GM12878 (cell line): Measurements from ENCODE around the gene FAM117B. TPM values are rescaled to one million over a fixed set of nuclear protein-coding genes. Genes with fewer than 3 reads are reported as not detected.

Source experiments
- ATAC-seq: fragments of 200-7000 bp; cut with Tn5 transposase; 3 replicates; pipeline ENCODE4 v1.9.1; 2020; ENCODE audit warnings: mild to moderate bottlenecking, moderate library complexity
- BruUV-seq: library from RNA; stranded (reverse); fragments of 400-500 nt; replicated peaks from 2 replicates; lab custom pipeline; 2021; lab: Mats Ljungman, UMichigan
- CTCF ChIA-PET: fragments of 300-600 bp; sonication (Branson Sonifier 250); formaldehyde crosslinking; extraction: SDS; loops from one replicate; lab custom pipeline; 2021; ENCODE audit warnings: inconsistent platforms; lab: Yijun Ruan, JAX
- POLR2A ChIA-PET: fragments of 350-600 bp; formaldehyde crosslinking; extraction: SDS; loops from one replicate; lab custom pipeline; 2021; ENCODE audit warnings: inconsistent platforms; lab: Charles Lee
- RAD21 ChIA-PET: fragments of 300-600 bp; sonication (Branson Sonifier 250); formaldehyde crosslinking; loops from one replicate; lab custom pipeline; 2023; ENCODE audit warnings: antibody characterized with exemption; ENCODE audit not compliant: unreplicated experiment; lab: Charles Lee
- SMC1A ChIA-PET: fragments of 300-600 bp; sonication (Branson Sonifier 250); formaldehyde crosslinking; loops from one replicate; lab custom pipeline; 2023; ENCODE audit not compliant: unreplicated experiment, uncharacterized antibody; lab: Charles Lee
- DNase-seq: peaks from one replicate; pipeline ENCODE4 v3.0.0-alpha.2; 2011; ENCODE audit warnings: low read depth, low spot score
- FAIRE-seq: peaks from 3 replicates; lab custom pipeline; 2011; peaks lifted over from hg19 to GRCh38; lab: Jason Lieb, UNC
- H2AFZ ChIP-seq: 2 replicates; pipeline ENCODE4 v1.6.0; 2011; ENCODE audit warnings: low read depth, low read length, control low read depth; ENCODE audit not compliant: control insufficient read depth
- H3K27ac ChIP-seq: 2 replicates; pipeline ENCODE4 v1.5.1; 2011; ENCODE audit warnings: control low read depth; ENCODE audit not compliant: control insufficient read depth, insufficient read depth
- H3K27me3 ChIP-seq, 2 experiments: replicated peaks in 1 of 2; 2 replicates each; pipeline versions ENCODE4 v1.6.0 to v1.6.1; 2011; ENCODE audit warnings: low read length in 1 of 2; ENCODE audit not compliant: control insufficient read depth in 2 of 2, insufficient read depth in 2 of 2
- H3K36me3 ChIP-seq, 2 experiments: 2 replicates each; pipeline ENCODE4 v1.5.1; 2011; ENCODE audit warnings: low read length in 1 of 2; ENCODE audit not compliant: control insufficient read depth in 2 of 2, insufficient read depth in 2 of 2
- H3K4me1 ChIP-seq: 2 replicates; pipeline ENCODE4 v1.6.1; 2011; ENCODE audit warnings: mild to moderate bottlenecking, low read length, moderate library complexity, mixed read lengths; ENCODE audit not compliant: control insufficient read depth, insufficient read depth
- H3K4me2 ChIP-seq: 2 replicates; pipeline ENCODE4 v1.6.0; 2011; ENCODE audit warnings: control low read depth; ENCODE audit not compliant: control insufficient read depth, insufficient read depth
- H3K4me3 ChIP-seq: fragments of 200-600 bp; sonication (generic); 2 replicates; pipeline ENCODE4 v1.5.1; 2016
- H3K79me2 ChIP-seq: 2 replicates; pipeline ENCODE4 v1.6.0; 2011; ENCODE audit warnings: low read length; ENCODE audit not compliant: control insufficient read depth, insufficient read depth
- H3K9ac ChIP-seq: 2 replicates; pipeline ENCODE4 v1.8.0; 2011; ENCODE audit warnings: low read length, control low read depth, mixed read lengths; ENCODE audit not compliant: control insufficient read depth, insufficient read depth
- H3K9me3 ChIP-seq: replicated peaks from 3 replicates; pipeline ENCODE4 v1.5.1; 2011; ENCODE audit warnings: mild to moderate bottlenecking, low read length; ENCODE audit not compliant: control insufficient read depth, insufficient read depth
- H4K20me1 ChIP-seq: 2 replicates; pipeline ENCODE4 v1.6.0; 2011; ENCODE audit not compliant: control insufficient read depth, insufficient read depth
- ASH2L ChIP-seq: fragments of 300-600, 200-600 bp; sonication (generic); IDR thresholded peaks from 2 replicates; pipeline ENCODE4 v1.6.1; 2017; ENCODE audit warnings: low read depth, mild to moderate bottlenecking, borderline replicate concordance
- BACH1 ChIP-seq: fragments of 450-650 bp; IDR thresholded peaks from 2 replicates; pipeline ENCODE4 v1.6.1; 2017; ENCODE audit warnings: mild to moderate bottlenecking, borderline replicate concordance
- BMI1 ChIP-seq: fragments of 450-650 bp; IDR thresholded peaks from 2 replicates; pipeline ENCODE4 v1.6.1; 2016; ENCODE audit warnings: mild to moderate bottlenecking, moderate library complexity, borderline replicate concordance
- CREM ChIP-seq: IDR thresholded peaks from 2 replicates; pipeline ENCODE4 v1.6.1; 2014; ENCODE audit warnings: antibody characterized with exemption, low read depth
- ESRRA ChIP-seq: IDR thresholded peaks from 2 replicates; pipeline ENCODE4 v1.6.1; 2012; ENCODE audit warnings: mild to moderate bottlenecking, low read length, improper control_type of control experiment
- ETV6 ChIP-seq, 2 experiments: fragments of 450-650 bp in 1 of 2; IDR thresholded peaks in 1 of 2; conservative IDR thresholded peaks in 1 of 2; 2 replicates each; pipeline ENCODE4 v1.6.1; 2014; ENCODE audit warnings: antibody characterized with exemption in 1 of 2, borderline replicate concordance in 1 of 2, low read depth in 1 of 2, mild to moderate bottlenecking in 1 of 2, moderate library complexity in 1 of 2
- GATAD2B ChIP-seq: fragments of 450-650 bp; conservative IDR thresholded peaks from 2 replicates; pipeline ENCODE4 v1.6.1; 2017; ENCODE audit warnings: low read depth, mild to moderate bottlenecking, moderate library complexity
- HDAC6 ChIP-seq: fragments of 200-600 bp; sonication (generic); IDR thresholded peaks from one replicate; pipeline ENCODE4 v1.8.0; 2017; ENCODE audit warnings: antibody characterized with exemption; ENCODE audit not compliant: unreplicated experiment
- HSF1 ChIP-seq: fragments of 150-350 bp; IDR thresholded peaks from 2 replicates; pipeline ENCODE4 v1.6.1; 2014; ENCODE audit warnings: mild to moderate bottlenecking, low read depth, low read length
- KAT2A ChIP-seq: conservative IDR thresholded peaks from 2 replicates; pipeline ENCODE4 v1.6.1; 2011; ENCODE audit warnings: low read depth, low read length; ENCODE audit not compliant: control insufficient read depth
- MEF2A ChIP-seq: IDR thresholded peaks from 2 replicates; pipeline ENCODE4 v1.6.1; 2011; ENCODE audit warnings: low read depth, mild to moderate bottlenecking, low read length, moderate library complexity; ENCODE audit not compliant: insufficient read depth
- STAT1 ChIP-seq: fragments of 450-650 bp; conservative IDR thresholded peaks from 2 replicates; pipeline ENCODE4 v1.6.1; 2014; ENCODE audit warnings: antibody characterized with exemption, mild to moderate bottlenecking
- TCF7 ChIP-seq: IDR thresholded peaks from 2 replicates; pipeline ENCODE4 v1.6.1; 2014; ENCODE audit warnings: antibody characterized with exemption, borderline replicate concordance
- WRNIP1 ChIP-seq: IDR thresholded peaks from 2 replicates; pipeline ENCODE4 v1.6.1; 2011; ENCODE audit warnings: low read depth, low read length, improper control_type of control experiment, borderline replicate concordance
- ZNF24 ChIP-seq: fragments of 450-650 bp; IDR thresholded peaks from 2 replicates; pipeline ENCODE4 v1.6.1; 2017; ENCODE audit warnings: antibody characterized with exemption, mild to moderate bottlenecking
- ZZZ3 ChIP-seq: IDR thresholded peaks from 2 replicates; pipeline ENCODE4 v1.6.1; 2011; ENCODE audit warnings: low read depth; ENCODE audit not compliant: control insufficient read depth, insufficient read length
- WGBS: methylation state at CpG from one replicate; pipeline ENCODE4 v1.1.6; 2016; ENCODE audit warnings: low lambda C conversion rate; ENCODE audit not compliant: insufficient replicate concordance, insufficient coverage; ENCODE audit errors: missing lambda C conversion rate; 5-methylcytosine and 5-hydroxymethylcytosine counted together
- in situ Hi-C: fragments of 300-500 bp; cut with MboI; formaldehyde crosslinking; loops from 9 replicates; pipeline ENCODE4 v1.14.3; 2018; ENCODE audit warnings: mixed read lengths
- intact Hi-C: fragments of 100-400 bp; cut with micrococcal nuclease; formaldehyde crosslinking; loops from one replicate; pipeline ENCODE4 v1.14.2; 2022; ENCODE audit not compliant: unreplicated experiment
- polyA plus RNA-seq, 11 experiments: library from polyadenylated mRNA; depleted of rRNA in 4 of 11; unstranded in 6 of 11; stranded (reverse) in 5 of 11; fragments of >200 nt; fragmentation: Nextera tagmentation in 4 of 11; fragmentation: Illumina TruSeq in 1 of 11; extraction: Ambion mirVana in 4 of 11; extraction: Trizol in 1 of 11; gene quantifications; 1 replicate in 1 of 11; 2 replicates in 10 of 11; pipeline versions ENCODE4 v1.2.1 to v1.2.3, GENCODE V29; 2011 to 2016; ENCODE audit warnings: inconsistent platforms in 2 of 11, missing spikeins in 2 of 11, low read depth in 1 of 11
- total RNA-seq, 4 experiments: library from RNA; depleted of rRNA in 3 of 4; stranded (reverse); fragments of >200 nt in 3 of 4; fragmentation: Illumina TruSeq in 1 of 4; extraction: Trizol in 1 of 4; gene quantifications; 2 replicates each; pipeline versions ENCODE4 v1.2.1 to v1.2.3, GENCODE V29; 2013 to 2021
- TF ChIP-seq, protein P1 (sequence below): fragments of 450-650 bp; IDR thresholded peaks from 2 replicates; pipeline ENCODE4 v1.6.1; 2017; ENCODE audit warnings: mild to moderate bottlenecking, low read depth, inconsistent platforms; ENCODE audit not compliant: poor library complexity, severe bottlenecking
- TF ChIP-seq, protein P2 (sequence below): fragments of 450-650 bp; IDR thresholded peaks from 2 replicates; pipeline ENCODE4 v1.6.1; 2016; ENCODE audit warnings: mild to moderate bottlenecking

The FAM117B gene
- total and polyA plus RNA-seq, 10 of the 15 experiments (the other 5 are each of a cell fraction or from before 2014, with no cell fraction given): 1.6 to 7.6 (median 4.2) TPM

DNA sequence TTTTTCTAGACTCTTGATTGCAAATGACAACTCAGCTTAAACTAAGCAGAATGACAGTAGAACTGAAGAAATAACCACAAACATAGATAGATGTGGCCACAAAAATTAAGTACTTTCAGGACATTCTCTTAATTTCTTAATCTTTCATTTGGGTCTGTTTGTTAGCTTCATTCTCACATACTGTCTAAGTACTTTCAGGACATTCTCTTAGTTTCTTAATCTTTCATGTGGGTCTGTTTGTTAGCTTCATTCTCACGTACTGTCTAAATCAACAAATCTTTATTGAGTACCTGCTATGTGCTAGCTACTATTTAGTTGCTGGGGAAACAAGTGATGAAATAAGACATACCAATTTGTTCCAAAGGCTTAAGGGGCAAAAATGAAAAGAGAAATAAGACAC is 35.1 kb downstream of the FAM117B start (continued):
- TF ChIP-seq CREM (0 out of 2 replicates have a peak, but pooled peaks have one; percentile 21), TCF7 (peak; percentile 86), HSF1 (no peak), GATAD2B (no peak), KAT2A (no peak), ZNF24 (peak; percentile 70)
- TF ChIP-seq, protein P1, sequence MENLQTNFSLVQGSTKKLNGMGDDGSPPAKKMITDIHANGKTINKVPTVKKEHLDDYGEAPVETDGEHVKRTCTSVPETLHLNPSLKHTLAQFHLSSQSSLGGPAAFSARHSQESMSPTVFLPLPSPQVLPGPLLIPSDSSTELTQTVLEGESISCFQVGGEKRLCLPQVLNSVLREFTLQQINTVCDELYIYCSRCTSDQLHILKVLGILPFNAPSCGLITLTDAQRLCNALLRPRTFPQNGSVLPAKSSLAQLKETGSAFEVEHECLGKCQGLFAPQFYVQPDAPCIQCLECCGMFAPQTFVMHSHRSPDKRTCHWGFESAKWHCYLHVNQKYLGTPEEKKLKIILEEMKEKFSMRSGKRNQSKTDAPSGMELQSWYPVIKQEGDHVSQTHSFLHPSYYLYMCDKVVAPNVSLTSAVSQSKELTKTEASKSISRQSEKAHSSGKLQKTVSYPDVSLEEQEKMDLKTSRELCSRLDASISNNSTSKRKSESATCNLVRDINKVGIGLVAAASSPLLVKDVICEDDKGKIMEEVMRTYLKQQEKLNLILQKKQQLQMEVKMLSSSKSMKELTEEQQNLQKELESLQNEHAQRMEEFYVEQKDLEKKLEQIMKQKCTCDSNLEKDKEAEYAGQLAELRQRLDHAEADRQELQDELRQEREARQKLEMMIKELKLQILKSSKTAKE: peak; percentile 73
- TF ChIP-seq, all 136 proteins: peak for 17

GRCh38 chr2:202671317-202672035 is 36.7 kb downstream of the FAM117B start:
- H3K4me2 ChIP-seq: no peak overlapping the region
- peaks cover 17% of the 10 kb centered on the region for H3K4me1 ChIP-seq
- WGBS: 96% methylated on average over 3 of the region's 3 CpGs
- H2AFZ ChIP-seq: no peak overlapping the region
- no peaks in the 10 kb centered on the region for H3K36me3 ChIP-seq
- in situ Hi-C loops: no loop called here
- H3K27me3 ChIP-seq: no peaks in the 10 kb centered on the region
- BruUV-seq: no TSS peak
- DNase-seq: no peak
- intact Hi-C loops: no loop called here
- H3K79me2 ChIP-seq: no peaks in the 10 kb centered on the region; the same call in 1 of the 2 replicates
- FAIRE-seq: no peak
- no peak for ATAC-seq
- ChIA-PET CTCF (interaction anchor here (1.9 kb wide), 1 partner anchor 83 kb away, joined by 10 read pairs; no protein-coding TSS in a partner anchor), POLR2A (interaction anchor here (0.5 kb wide), 2 partner anchors 190 to 437 kb away, joined by 3 to 6 read pairs; no protein-coding TSS in a partner anchor), SMC1A (interaction anchor here (1.9 to 2.1 kb wide), 5 partner anchors 15 to 199 kb away, joined by 6 to 12 read pairs (median 7); partner anchors contain the start of gene FAM117B), RAD21 (interaction anchor here (1.2 to 2.3 kb wide), 2 partner anchors 11 to 28 kb away, joined by 3 to 6 read pairs; no protein-coding TSS in a partner anchor)
- H3K4me3 ChIP-seq: no peak overlapping the region
- H4K20me1 ChIP-seq: no peaks in the 10 kb centered on the region
- H3K9ac ChIP-seq: no peak overlapping the region
- H3K9me3 ChIP-seq: peaks cover 3% of the 10 kb centered on the region; the same call in 2 of the 3 replicates
- no peak overlapping the region for H3K27ac ChIP-seq
- TF ChIP-seq WRNIP1 (no peak), ASH2L (no peak), BACH1 (no peak), BMI1 (no peak), STAT1 (no peak), MEF2A (no peak), HDAC6 (no peak), ZZZ3 (no peak), ETV6 (conservative IDR thresholded peaks at IDR 0.05 in 1 of 2, IDR thresholded peaks at IDR 0.05 in 1 of 2; ENCODE audit: borderline replicate concordance in 1 of 2, low read depth in 1 of 2) (no peak), ESRRA (no peak)
- TF ChIP-seq, protein P2, sequence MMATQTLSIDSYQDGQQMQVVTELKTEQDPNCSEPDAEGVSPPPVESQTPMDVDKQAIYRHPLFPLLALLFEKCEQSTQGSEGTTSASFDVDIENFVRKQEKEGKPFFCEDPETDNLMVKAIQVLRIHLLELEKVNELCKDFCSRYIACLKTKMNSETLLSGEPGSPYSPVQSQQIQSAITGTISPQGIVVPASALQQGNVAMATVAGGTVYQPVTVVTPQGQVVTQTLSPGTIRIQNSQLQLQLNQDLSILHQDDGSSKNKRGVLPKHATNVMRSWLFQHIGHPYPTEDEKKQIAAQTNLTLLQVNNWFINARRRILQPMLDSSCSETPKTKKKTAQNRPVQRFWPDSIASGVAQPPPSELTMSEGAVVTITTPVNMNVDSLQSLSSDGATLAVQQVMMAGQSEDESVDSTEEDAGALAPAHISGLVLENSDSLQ: no peak
